SU-DHL-6 (cell line): ENCODE results near the gene SORCS2.

Source experiments
- CTCF ChIP-seq: fragments of 200-600 bp; sonication (generic); IDR thresholded peaks from one replicate; pipeline ENCODE4 v1.5.1; 2017; ENCODE audit warnings: antibody characterized with exemption, mild to moderate bottlenecking, low read length, moderate library complexity; ENCODE audit not compliant: insufficient read depth, poor library complexity, severe bottlenecking
- EZH2phosphoT487 ChIP-seq: fragments of 200-600 bp; sonication (generic), shearing (Covaris generic); conservative IDR thresholded peaks from 2 replicates; pipeline ENCODE4 v1.6.1; 2018; ENCODE audit warnings: mild to moderate bottlenecking, antibody characterized with exemption, low read length, moderate library complexity, mixed read lengths

GRCh38 chr4:7173841-7174449 lies 18.4 kb upstream of the SORCS2 start:
- TF ChIP-seq CTCF = no peak
- TF ChIP-seq EZH2phosphoT487 = no peak
